DND-41 (cell line): ENCODE results near the gene AP1M1.

Source experiments
- EZH2 ChIP-seq: IDR thresholded peaks from 3 replicates; pipeline ENCODE4 v1.6.1; 2012; ENCODE audit warnings: borderline replicate concordance, low read depth, mild to moderate bottlenecking, moderate library complexity, low read length, inconsistent platforms; ENCODE audit not compliant: severe bottlenecking
- TF ChIP-seq, protein P1 (sequence below): IDR thresholded peaks from 2 replicates; pipeline ENCODE4 v1.5.1; 2012; ENCODE audit warnings: borderline replicate concordance, low read length, moderate library complexity, mild to moderate bottlenecking; ENCODE audit not compliant: poor library complexity, severe bottlenecking; ENCODE audit errors: extremely low read depth

DNA sequence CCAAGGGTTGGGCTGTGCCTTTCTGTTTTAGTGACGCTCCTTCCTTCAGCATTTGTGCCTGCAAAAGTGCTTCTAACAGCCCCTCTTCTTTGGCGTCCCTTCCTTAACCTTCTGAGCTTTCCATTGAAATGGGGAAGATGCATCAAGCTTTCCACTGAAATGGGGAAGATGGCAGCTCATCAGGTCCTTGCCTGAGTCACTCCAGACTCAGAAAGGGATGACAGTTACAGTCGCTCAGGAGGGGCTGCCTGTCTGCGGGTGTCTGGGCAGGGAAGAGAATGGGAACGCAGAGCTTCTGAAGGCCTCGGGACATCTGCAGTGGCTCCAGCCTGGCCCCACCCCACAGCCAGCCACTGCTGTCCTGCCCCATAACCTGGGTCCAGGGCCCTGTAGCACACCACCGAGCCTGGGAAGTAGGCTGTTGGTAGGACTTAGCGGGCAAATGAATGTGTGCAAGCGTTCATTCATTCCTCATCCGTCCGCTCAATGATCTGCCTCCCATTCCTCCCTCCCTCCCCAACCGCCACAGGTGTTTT, 9.8 kb downstream of the AP1M1 start:
- no peak for TF ChIP-seq EZH2
- TF ChIP-seq, protein P1, sequence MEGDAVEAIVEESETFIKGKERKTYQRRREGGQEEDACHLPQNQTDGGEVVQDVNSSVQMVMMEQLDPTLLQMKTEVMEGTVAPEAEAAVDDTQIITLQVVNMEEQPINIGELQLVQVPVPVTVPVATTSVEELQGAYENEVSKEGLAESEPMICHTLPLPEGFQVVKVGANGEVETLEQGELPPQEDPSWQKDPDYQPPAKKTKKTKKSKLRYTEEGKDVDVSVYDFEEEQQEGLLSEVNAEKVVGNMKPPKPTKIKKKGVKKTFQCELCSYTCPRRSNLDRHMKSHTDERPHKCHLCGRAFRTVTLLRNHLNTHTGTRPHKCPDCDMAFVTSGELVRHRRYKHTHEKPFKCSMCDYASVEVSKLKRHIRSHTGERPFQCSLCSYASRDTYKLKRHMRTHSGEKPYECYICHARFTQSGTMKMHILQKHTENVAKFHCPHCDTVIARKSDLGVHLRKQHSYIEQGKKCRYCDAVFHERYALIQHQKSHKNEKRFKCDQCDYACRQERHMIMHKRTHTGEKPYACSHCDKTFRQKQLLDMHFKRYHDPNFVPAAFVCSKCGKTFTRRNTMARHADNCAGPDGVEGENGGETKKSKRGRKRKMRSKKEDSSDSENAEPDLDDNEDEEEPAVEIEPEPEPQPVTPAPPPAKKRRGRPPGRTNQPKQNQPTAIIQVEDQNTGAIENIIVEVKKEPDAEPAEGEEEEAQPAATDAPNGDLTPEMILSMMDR = no peak
